ENCODE results near the gene ZCWPW1.
"Not testable (repeated sequence)": the region's sequence is repeated elsewhere in the genome, so short reads cannot be mapped to it uniquely, and the experiment has no call there.

Gene ZCWPW1

DNA sequence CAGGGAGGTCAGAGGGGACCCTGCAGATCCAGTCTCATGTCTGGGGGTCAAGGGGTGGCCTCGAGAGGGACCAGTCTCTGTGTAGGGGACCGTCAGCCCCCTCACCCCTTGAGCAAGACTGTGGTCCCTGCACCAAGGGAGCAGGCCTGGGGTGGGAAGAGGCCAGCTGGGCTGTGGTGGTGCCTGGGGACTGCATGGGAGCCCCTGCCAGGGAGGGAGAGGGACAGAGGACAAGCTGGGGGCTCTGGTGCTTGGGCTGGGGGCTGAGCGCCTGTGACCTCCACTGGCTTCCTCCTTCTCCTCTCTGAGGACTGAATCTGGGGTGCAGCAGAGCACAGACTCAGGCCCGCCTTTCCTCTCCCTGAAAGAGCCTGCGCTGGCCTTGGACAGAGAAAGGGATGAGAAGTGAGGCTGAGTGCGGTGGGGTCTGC lies 71.4 kb downstream of the ZCWPW1 start:
- no peak overlapping the region for H3K9ac ChIP-seq (ENCODE audit: low read depth in 1 of 2, low read length in 2 of 2)
- no peaks in the 10 kb centered on the region for H3K9me3 ChIP-seq (ENCODE audit: control insufficient read depth in 1 of 2, low read length in 2 of 2)
- no peak overlapping the region for H3K27ac ChIP-seq (ENCODE audit: low read depth, low read length)
- H3K36me3 ChIP-seq (ENCODE audit: control insufficient read depth in 1 of 2, insufficient read depth in 2 of 2, low read length in 2 of 2): peaks cover 31 to 82% of the 10 kb centered on the region in 2 donors
- H3K4me1 ChIP-seq (ENCODE audit: control insufficient read depth in 1 of 2, insufficient read depth in 2 of 2, low read length in 2 of 2): no peaks in the 10 kb centered on the region
- H3K4me3 ChIP-seq (ENCODE audit: low read depth in 1 of 2, low read length in 2 of 2): no peak overlapping the region
- H3K27me3 ChIP-seq (ENCODE audit: control insufficient read depth in 1 of 2, insufficient read depth in 2 of 2, low read length in 2 of 2): no peaks in the 10 kb centered on the region

DNA sequence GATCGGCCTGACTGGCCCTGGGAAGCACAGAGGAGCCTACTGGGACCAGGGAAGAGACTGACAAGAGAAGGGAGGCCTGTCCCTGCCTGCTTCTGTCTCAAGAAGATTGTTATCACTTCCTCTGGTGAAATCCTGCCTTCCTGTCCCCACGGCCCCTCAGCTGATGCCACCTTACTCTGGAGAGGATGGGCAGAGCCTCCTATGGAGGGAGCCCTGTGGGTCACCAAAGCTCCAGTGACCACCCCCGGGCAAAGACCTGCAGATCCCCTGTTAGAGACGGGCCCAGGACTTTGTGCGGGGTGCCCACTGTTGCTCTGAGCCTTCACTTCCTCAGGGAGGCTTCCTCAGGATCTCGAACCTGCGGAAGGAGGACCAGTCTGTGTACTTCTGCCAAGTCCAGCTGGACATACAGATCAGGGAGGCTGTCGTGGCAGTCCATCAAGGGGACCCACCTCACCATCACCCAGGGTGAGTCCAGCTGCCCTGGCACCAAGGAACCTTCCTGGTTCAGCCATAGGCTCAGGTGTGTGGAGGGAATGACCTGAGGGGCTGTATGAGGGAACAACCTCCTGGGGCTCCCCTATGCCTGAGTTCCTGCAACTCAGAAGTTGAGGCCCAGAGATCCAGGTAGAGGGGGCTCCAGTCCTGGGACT lies 72.0 kb downstream of the ZCWPW1 start:
- Histone ChIP-seq H3K9ac (ENCODE audit: low read depth in 1 of 2, low read length in 2 of 2) (no peak overlapping the region), H3K9me3 (ENCODE audit: control insufficient read depth in 1 of 2, low read length in 2 of 2) (no peaks in the 10 kb centered on the region), H3K36me3 (ENCODE audit: control insufficient read depth in 1 of 2, insufficient read depth in 2 of 2, low read length in 2 of 2) (peaks cover 31 to 82% of the 10 kb centered on the region in 2 donors), H3K4me3 (ENCODE audit: low read depth in 1 of 2, low read length in 2 of 2) (no peak overlapping the region), H3K27ac (ENCODE audit: low read depth, low read length) (no peak overlapping the region), H3K27me3 (ENCODE audit: control insufficient read depth in 1 of 2, insufficient read depth in 2 of 2, low read length in 2 of 2) (no peaks in the 10 kb centered on the region), H3K4me1 (ENCODE audit: control insufficient read depth in 1 of 2, insufficient read depth in 2 of 2, low read length in 2 of 2) (no peaks in the 10 kb centered on the region)

DNA sequence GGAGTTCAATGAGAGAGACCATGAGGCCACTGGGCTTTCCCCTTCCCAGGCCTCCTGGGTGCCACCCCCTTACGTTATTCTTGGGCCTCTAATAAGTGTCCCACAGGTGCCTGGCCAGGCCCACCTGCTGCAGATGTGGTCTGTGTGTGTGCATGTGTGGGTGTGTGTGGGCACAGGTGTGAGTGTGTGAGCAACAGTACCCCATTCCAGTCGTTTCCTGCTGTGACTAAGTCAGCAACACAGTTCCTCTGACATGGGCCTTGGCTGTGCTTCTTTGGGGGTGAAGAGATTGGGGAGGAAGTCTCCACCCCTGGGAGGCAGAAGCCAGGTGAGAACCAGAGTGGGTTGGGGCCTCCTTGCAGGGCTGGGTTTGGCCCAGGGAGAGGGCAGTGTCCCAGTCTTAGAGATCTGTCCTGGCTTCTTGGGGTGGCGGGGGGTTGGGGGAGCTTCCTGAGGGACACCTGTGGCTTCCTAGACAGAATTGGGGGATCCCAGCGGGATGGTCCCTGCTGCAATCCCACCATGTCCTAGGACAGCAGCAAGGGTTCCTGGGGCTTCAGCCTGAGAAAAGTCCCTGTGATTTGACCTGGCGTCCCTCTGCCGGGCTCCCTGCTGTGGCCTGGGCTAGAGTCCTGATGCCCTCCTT lies 74.7 kb downstream of the ZCWPW1 start:
- no peak overlapping the region for H3K4me3 ChIP-seq (ENCODE audit: low read depth in 1 of 2, low read length in 2 of 2)

DNA sequence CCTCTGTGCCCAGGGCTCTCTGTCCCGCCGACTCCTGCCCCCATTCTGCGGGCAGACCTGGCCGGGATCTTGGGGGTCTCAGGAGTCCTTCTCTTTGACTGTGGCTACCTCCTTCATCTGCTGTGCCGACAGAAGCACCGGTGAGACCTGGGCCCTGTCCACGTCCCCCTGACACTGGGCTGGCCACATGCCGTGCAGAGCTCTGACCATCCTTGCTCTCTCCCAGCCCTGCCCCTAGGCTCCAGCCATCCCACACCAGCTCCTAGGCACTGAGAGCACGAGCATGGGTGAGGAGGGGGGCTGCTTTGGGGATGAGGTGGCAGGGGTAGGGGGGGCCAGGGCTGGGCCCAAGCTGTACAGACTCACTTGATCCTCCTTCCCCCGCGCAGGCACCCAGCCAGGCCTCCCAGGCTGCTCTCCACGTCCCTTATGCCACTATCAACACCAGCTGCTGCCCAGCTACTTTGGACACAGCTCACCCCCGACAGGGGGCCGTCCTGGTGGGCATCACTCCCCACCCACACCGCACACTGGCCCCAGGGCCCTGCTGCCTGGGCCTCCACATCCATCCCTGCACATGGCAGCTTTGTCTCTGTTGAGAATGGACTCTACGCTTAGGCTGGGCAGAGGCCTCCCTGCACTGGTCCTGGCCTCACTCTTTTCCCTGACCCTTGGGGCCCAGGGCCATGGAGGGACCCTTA lies 75.4 kb downstream of the ZCWPW1 start:
- peaks cover 35 to 74% of the 10 kb centered on the region in 2 donors for H3K36me3 ChIP-seq (ENCODE audit: control insufficient read depth in 1 of 2, insufficient read depth in 2 of 2, low read length in 2 of 2)
- H3K27ac ChIP-seq (ENCODE audit: low read depth, low read length): no peak overlapping the region
- H3K9me3 ChIP-seq (ENCODE audit: control insufficient read depth in 1 of 2, low read length in 2 of 2): no peaks in the 10 kb centered on the region
- H3K9ac ChIP-seq (ENCODE audit: low read depth in 1 of 2, low read length in 2 of 2): no peak overlapping the region
- H3K4me3 ChIP-seq (ENCODE audit: low read depth in 1 of 2, low read length in 2 of 2): no peak overlapping the region
- no peaks in the 10 kb centered on the region for H3K4me1 ChIP-seq (ENCODE audit: control insufficient read depth in 1 of 2, insufficient read depth in 2 of 2, low read length in 2 of 2)
- no peaks in the 10 kb centered on the region for H3K27me3 ChIP-seq (ENCODE audit: control insufficient read depth in 1 of 2, insufficient read depth in 2 of 2, low read length in 2 of 2)

More for the DNA sequence above, 74.7 kb downstream of the ZCWPW1 start:
- no peak overlapping the region for H3K27ac ChIP-seq (ENCODE audit: low read depth, low read length)
- H3K9me3 ChIP-seq (ENCODE audit: control insufficient read depth in 1 of 2, low read length in 2 of 2): no peaks in the 10 kb centered on the region
- H3K27me3 ChIP-seq (ENCODE audit: control insufficient read depth in 1 of 2, insufficient read depth in 2 of 2, low read length in 2 of 2): no peaks in the 10 kb centered on the region
- H3K9ac ChIP-seq (ENCODE audit: low read depth in 1 of 2, low read length in 2 of 2): no peak overlapping the region
- no peaks in the 10 kb centered on the region for H3K4me1 ChIP-seq (ENCODE audit: control insufficient read depth in 1 of 2, insufficient read depth in 2 of 2, low read length in 2 of 2)
- peaks cover 35 to 78% of the 10 kb centered on the region in 2 donors for H3K36me3 ChIP-seq (ENCODE audit: control insufficient read depth in 1 of 2, insufficient read depth in 2 of 2, low read length in 2 of 2)

DNA sequence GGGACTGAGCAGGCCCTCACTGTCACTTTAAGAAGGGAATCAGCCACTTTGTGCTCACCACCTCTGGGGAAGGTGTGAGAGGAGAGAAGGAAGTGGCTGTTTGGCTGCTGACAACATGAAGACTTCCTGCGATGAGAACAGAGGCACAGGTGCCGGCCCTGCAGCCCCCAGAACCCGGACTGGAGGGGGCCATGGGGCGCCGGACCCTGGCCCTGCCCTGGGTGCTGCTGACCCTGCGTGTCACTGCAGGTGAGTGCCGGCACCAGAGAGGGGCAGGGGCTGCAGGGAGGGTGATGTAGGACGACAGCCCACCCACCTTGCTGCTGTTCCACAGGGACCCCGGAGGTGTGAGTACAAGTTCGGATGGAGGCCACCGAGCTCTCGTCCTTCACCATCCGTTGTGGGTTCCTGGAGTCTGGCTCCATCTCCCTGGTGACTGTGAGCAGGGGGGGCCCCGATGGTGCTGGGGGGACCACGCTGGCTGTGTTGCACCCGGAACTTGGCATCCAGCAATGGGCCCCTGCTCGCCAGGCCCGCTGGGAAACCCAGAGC lies 76.2 kb downstream of the ZCWPW1 start:
- H3K27ac ChIP-seq (ENCODE audit: low read depth, low read length); H3K4me1 ChIP-seq (ENCODE audit: control insufficient read depth in 1 of 2, insufficient read depth in 2 of 2, low read length in 2 of 2); H3K4me3 ChIP-seq (ENCODE audit: low read depth in 1 of 2, low read length in 2 of 2); H3K9me3 ChIP-seq (ENCODE audit: control insufficient read depth in 1 of 2, low read length in 2 of 2); H3K27me3 ChIP-seq (ENCODE audit: control insufficient read depth in 1 of 2, insufficient read depth in 2 of 2, low read length in 2 of 2); H3K9ac ChIP-seq (ENCODE audit: low read depth in 1 of 2, low read length in 2 of 2): not testable (repeated sequence)
- peaks cover 42 to 77% of the 10 kb centered on the region in 2 donors for H3K36me3 ChIP-seq (ENCODE audit: control insufficient read depth in 1 of 2, insufficient read depth in 2 of 2, low read length in 2 of 2)

DNA sequence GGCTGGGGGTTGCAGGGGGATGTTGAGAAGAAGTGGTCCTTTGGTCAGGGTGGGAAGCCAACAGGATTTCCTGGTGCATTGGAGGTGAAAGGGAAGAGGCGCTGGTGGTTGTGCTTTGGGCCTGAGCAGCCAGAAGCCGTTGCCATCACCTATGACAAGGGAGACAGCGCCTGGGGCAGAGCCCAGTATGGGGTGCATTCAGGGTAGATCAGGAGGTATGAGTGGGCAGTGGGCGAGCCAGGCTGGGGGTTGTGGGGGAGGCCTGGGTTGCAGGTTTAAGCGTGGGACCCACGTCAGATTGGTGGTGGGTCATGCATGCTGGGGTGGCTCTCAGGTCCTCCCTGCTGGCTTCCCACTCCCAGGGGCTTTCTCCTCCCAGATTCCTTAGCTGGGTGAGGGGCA lies 76.8 kb downstream of the ZCWPW1 start:
- H3K27me3 ChIP-seq (ENCODE audit: control insufficient read depth in 1 of 2, insufficient read depth in 2 of 2, low read length in 2 of 2): no peaks in the 10 kb centered on the region
- H3K9ac ChIP-seq (ENCODE audit: low read depth in 1 of 2, low read length in 2 of 2): no peak overlapping the region
- H3K9me3 ChIP-seq (ENCODE audit: control insufficient read depth in 1 of 2, low read length in 2 of 2): no peaks in the 10 kb centered on the region
- no peaks in the 10 kb centered on the region for H3K4me1 ChIP-seq (ENCODE audit: control insufficient read depth in 1 of 2, insufficient read depth in 2 of 2, low read length in 2 of 2)
- peaks cover 43 to 77% of the 10 kb centered on the region in 2 donors for H3K36me3 ChIP-seq (ENCODE audit: control insufficient read depth in 1 of 2, insufficient read depth in 2 of 2, low read length in 2 of 2)
- H3K4me3 ChIP-seq (ENCODE audit: low read depth in 1 of 2, low read length in 2 of 2): no peak overlapping the region
- no peak overlapping the region for H3K27ac ChIP-seq (ENCODE audit: low read depth, low read length)

Data from duodenal mucosa (tissue), 2 donors.